ENCODE data around the gene C1orf210.

The C1orf210 gene

DNA sequence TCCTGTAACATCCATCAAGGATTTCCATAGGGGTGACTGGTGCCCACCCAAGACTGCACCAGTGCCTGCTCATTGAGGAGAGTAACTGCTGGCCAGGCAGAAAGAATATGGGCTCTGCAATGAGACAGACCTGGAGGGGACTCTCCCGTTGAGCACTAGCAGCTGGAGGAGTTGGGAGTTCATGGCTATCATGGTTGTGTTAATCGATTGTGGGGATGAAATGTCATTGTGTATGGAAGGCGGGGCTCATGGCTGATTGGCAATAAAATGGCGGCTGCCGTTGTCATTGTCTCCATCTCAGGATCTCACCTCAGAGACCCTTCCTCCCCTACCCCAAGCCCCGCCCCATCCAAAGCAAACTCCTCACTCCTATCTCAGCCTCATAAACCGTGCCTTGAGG, 11.7 kb downstream of the C1orf210 start:
- no peak for DNase-seq (ENCODE audit: low read depth in 2 of 2)

DNA sequence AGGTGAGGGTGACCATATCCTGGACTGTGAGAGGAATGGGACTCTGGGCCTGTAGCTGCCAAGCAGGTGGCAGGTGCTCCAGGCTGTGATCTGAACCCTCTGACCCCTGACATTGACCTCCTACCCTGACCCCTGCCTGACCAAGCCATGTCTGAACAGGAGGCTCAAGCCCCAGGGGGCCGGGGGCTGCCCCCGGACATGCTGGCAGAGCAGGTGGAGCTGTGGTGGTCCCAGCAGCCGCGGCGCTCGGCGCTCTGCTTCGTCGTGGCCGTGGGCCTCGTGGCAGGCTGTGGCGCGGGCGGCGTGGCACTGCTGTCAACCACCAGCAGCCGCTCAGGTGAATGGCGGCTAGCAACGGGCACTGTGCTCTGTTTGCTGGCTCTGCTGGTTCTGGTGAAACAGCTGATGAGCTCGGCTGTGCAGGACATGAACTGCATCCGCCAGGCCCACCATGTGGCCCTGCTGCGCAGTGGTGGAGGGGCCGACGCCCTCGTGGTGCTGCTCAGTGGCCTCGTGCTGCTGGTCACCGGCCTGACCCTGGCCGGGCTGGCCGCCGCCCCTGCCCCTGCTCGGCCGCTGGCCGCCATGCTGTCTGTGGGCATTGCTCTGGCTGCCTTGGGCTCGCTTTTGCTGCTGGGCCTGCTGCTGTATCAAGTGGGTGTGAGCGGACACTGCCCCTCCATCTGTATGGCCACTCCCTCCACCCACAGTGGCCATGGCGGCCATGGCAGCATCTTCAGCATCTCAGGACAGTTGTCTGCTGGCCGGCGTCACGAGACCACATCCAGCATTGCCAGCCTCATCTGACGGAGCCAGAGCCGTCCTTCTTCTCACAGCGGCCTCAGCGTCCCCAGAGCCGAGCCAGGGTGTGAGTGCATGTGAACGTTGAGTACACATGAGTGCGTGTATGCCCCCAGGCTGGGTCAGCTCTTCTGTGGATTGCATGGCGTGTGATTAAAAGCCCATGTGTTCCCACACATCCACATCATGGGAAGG, 12.5 kb downstream of the C1orf210 start:
- no peak for DNase-seq (ENCODE audit: low read depth in 2 of 2)

DNA sequence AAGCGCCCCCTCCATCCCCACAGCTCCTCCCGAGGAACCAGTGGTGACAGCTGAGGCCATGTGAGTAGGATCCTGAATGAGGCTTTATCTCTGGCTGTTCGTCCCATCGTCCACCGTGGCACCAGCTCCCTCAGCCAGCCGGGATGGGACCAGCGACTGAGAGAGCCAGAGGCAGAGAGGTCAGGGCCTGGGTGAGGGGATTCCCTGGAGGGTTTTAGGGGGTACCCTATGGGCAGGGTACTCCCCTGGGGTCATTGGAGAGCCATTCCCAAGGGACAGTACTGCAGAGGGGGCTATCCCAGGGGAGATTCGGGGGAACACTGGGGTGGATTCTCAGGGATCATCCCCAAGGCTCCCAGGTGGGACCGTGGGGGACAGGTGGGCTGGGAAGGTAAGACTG, 13.2 kb downstream of the C1orf210 start:
- no peak for DNase-seq (ENCODE audit: low read depth in 2 of 2)

DNA sequence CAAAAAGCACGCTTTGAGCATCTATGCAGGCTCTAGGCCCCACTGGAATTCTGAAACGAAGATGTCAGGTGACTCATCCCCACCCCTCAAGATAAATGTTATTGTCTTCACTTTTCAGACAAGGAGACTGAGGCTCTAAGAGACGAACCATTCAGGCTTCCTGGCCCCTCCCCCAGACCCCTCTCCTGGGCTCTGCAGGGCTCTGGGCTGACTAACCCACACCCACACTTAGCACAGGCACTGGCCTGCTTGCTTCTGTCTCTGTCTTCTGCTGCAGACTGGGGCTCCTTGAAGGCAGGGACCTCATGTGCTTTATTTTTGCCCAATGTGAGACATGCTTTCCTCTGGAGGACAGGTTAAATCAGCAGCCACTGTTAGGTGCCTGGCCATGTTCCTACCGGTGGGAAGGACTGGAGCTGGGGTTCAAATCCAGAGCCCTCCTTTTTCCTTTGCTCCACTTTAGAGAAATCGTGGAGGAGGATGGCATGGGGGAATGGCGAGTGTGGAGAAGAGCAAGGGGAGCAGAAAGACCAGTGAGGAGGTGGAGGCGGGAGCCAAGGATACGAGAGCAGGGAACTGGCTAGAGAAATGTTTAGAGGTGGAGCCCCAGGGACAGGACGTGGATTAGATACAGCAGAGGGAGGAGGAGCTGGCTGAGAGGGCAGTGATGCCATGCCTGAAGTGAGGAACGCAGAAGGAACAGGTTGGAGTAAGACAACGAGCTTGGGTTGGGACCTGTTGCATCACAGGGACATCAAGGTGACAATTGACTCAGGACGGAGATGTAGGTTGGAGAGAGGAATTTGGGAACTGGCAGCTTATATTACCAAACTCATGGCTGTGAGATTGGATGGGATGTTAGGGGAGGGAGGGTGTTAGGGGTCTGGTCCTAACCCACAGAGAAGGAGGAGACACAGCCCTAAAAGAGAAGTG, 13.9 kb downstream of the C1orf210 start:
- DNase-seq (ENCODE audit: low read depth in 2 of 2): no peak

DNA sequence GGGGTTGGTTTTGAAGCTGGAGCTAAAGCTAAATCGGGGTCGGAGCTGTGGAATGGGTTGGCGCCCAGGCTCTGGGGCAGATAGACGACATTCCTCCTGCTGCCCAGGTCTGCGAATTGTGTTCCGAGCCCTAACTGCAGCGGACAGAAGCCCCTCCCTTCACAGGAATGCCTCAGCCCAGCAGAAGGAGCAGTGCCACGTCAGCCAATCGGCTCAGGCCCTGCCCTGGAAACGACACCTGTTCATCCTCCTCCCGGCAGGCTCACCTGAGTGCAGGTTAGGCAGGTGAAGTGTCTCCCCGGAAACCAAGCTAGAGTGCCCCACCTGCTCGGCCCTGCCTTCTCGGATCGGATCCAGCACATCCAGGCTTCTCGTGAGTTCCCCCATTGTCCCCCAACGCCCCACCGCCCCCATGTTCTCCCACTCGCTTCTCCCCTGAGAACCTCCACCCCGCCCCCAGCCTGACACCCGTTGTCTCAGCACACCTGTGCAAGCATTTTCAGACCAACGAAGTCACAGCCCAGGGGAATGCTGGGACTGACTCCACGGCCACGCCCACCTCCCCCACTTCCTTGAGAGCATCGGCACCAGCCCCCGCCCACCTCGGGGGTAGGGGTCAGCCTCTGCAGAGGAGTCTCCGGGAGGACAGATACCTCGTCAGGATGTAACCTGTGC, 14.8 kb downstream of the C1orf210 start:
- no peak for DNase-seq (ENCODE audit: low read depth in 2 of 2)

DNA sequence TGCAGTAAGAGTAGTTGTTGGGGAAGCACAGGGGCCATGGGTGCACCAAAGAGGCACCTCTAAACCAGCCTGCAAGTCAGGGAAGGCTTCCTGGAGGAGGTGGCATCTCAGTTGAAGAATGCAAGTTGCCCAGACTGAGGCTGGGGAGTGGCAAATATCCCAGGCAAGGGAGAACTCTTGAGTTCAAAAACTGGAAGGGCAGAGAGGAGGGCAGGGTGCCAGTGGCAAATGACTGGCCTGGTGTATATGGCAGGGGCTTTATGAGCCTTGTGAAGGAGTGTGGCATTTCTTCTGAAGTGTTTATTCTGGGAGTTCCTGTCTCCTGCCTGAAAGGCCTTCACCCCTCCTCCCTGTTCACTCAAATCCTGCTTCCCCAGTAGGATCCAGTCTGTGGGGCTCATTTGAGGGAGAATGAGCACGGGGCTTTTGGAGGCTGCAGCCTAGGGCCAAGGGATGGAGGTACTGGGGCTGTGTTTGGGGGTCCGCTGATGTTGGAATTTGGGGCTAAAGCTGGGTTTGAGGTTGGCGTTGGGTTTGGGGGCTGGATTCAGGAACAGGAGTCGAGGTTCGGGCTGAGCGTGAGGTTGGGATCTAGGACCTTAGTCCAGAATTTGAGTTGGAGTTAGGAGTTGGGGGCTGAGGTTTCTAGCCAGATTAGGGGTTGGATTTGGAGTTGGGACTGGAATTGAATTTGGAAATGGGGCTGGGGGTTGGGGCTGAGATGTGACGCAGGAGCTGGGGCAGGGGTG, 15.6 kb downstream of the C1orf210 start, which contains the start of gene TMEM125:
Gene TMEM125 (plus strand): TSS at position 357 of the 749 bp plus-strand sequence. CDS start 2,740 bp downstream, outside the sequence.
- no peak for DNase-seq (ENCODE audit: low read depth in 2 of 2)

DNA sequence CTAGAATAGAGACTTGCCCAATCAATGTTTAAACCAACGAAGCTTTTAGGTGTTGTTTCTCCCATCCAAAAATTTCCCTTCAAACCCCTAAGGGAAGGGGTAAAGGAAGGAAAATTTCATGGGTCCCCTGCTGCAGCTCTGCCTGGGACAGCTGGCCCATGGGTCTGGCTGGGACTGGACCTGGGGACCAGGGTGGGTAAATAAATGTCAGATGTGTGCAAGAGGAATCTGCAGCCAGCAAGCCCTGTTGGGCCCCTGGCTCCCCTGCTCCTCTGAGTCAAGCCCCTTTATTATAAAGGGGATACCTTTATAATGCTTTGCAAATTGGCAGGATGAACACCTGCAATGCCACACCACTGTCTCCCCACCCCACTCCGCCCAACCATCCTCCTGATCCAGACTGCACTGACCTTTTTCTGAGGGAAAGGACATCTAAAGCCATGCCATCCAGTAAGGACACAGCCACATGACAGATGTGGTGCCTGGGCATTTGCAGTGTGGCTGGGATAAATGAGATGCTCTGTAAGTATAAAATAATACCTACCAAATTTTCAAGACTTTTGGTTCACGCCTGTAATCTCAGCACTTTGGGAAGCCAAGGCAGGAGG, 17.5 kb downstream of the C1orf210 start:
- DNase-seq (ENCODE audit: low read depth in 2 of 2): no peak

DNA sequence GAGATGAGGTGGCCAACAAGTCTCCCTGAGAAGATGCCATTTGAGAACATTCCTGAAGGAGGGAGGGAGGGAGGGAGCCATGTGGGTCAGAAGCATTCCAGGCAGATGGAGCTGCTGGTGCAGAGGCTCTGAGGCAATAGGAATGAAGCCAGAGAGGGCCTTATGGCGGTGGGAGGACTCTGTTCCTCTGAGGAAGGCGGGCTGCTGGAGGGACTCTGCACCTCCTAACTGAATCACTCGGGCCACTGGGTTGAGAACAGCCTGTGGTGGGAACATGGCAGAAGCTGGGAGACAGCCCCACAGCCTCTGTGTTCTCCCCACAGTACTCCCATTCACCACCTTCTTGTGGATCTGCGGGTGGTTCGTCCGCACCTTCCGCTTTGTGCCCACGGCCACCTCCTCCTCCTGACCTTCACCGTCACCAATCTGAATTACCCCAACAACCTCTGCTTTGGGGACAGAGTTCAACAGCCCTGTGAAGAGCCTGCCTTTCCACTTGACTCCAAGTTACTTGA, 18.0 kb downstream of the C1orf210 start:
- no peak for DNase-seq (ENCODE audit: low read depth in 2 of 2)

DNA sequence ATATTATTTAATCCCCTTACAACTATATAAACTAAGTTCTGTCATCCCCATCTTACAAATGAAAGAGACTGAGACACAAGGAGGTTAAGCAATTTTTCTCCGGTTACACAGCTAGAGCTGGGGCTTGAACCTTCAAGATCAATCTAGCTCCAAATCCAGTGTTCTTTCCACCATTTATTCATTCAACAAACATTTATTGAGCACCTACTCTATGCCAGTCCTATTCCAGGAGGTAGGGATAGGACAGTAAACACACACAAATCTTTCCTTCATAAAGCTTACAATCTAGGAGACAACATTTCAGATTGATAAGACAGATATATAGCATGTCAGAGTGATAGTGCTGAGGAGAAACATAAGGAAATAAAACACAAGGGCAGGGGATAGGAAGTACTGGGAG, 18.5 kb downstream of the C1orf210 start:
- DNase-seq (ENCODE audit: low read depth in 2 of 2): no peak

DNA sequence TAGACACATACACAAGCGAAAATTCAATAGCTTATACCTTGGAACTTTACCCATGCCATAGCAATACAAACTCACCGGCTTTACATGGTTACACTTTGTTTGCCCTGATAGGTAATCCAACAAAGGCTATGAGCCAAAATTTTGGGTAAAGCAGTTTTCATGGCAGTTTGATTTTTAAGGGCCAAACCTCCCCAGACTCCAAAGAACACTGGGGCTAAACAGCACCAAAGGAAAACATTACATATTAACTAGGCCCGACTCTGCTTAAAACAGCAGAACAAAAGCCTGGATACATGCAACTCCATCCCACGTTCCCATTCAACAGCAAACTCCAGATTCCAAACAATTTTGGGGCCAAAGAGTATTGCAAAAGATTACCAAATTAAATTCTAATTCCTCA, 19.9 kb downstream of the C1orf210 start:
- no peak for DNase-seq (ENCODE audit: low read depth in 2 of 2)

DNA sequence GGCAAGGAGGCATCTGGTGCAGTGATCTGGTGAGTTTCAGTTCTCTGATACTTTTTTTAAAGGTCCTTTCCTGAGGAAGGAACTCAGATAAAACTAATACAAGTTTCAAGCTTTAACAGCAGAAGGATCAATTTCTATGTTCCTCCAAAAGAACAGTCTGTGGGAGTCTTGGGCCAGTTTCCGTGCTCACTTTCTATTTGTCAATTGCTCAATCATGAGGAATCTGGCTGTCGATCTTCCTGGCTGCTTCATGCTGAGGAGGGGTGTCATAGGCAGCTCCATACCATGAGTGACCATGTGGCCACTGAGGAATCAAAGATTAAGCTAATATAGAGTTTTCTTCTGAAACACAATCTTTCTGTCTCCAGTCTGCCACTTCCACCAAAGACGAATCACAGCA, 27.0 kb downstream of the C1orf210 start:
- DNase-seq (ENCODE audit: low read depth in 2 of 2): no peak

DNA sequence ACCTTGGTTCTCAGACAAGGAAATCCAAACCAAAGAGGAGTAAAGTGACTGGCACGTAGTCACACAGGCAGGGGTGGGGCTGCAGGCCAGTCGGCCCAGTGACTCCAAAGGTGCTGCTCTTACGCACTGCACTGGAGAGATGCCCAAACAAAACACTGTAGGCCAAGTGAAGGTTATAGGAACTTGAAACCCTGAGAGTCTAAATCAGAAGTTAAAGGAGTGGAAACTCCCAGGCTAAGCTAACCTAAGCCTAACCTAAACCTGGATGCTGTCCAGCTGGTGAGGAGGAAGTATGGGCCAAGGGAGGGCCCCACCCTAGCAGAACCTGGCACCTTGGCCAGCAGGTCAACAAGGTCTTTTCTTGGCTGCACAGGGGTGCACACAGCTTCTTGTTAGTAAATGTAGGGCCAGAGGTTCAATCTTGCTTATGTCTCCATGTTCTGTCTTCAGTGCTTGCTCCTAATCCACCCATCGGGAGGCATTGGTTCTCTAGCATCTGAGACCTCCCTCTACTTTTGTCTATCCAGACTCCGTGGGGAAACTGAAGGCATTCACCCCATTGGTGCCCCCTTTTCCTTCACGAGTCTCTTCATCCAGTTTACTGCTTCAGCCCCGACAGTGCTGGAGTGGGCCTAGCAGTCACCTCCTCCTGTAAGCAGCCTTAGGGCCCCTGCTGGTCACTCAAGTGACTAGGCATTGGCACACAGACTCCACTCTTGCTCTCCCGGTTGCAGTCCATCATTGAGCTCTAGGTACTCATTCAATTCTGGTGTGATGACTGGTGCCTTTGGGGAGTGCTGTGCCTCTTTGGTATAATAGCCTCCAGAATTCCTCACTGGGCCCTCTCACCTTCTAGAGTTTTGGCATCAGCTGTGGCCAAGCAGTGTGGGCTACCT, 28.5 kb downstream of the C1orf210 start:
- no peak for DNase-seq (ENCODE audit: low read depth in 2 of 2)

DNA sequence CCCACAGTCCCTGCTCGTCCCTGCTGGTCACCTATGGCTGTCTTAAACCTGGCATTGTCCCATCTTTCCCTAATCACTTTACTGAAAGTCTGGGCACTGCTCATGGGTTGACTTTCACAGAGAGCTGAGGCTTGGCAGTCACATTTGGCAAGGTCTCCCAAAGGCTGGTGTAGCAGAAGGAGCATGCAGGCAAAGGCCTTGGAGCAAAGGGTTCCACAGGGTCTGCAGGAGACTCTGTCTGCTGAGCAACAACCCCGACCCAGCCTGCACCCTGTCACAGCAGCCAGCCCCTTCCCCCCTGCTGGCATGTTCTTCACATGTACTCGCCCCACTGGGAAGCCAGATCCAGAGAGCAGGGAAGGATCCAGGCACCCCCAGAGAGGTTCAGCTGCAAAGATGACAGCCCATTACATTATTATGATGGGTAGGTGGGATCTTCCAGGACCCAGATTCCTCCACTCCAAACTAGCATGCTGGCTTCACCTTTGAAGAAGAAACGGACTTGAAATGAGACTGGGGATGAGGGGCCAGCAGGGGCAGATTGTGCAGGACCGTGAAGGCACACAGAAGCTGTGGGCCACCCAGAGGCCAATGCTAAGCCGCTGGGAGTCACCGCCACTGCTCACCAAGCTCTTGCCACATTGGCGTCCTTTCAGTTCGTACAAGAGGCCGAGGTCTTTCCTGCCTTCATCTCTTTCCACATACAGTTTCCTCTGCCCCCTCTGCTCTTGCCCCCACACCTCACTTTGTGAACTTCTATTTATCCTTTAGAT, 29.8 kb downstream of the C1orf210 start:
- no peak for DNase-seq (ENCODE audit: low read depth in 2 of 2)

DNA sequence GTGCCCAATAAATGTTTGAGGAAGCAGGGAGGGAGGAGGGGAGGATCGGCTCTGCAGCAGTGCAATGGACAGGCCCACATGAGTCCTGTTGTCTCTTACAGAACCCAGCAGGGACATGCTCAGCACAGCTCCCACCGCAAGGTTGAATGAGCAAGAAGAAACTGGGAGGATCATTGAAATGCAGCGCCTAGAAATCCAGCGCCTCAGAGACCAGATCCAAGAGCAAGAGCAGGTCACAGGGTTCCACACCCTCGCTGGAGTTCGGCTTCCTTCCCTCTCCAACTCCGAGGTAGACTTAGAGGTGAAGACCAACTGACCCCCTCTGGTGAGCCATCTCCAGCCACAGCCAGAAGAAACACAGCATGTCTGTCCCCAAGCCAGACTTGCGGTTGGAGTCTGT, 31.5 kb downstream of the C1orf210 start:
- DNase-seq (ENCODE audit: low read depth in 2 of 2): no peak

DNA sequence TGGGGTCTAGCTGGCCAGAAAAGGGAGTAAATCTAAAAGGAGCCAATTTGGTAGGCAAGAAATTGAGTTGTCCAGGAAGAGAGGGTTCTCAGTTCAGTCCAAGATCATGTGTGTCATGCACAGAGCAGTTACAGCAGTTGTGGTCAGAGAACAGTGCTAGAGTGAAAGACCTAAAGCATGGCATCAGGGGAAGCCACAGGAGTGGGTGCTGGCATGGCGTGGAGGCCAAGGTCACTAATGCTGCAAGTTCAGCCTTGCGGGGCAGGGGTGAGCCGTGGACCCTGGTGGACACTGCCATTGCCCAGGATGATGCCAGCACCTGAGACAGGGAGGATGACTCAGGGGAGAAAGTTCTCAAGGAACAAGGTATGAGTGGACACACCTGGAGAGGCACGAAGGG, 32.2 kb downstream of the C1orf210 start:
- DNase-seq (ENCODE audit: low read depth in 2 of 2): no peak

DNA sequence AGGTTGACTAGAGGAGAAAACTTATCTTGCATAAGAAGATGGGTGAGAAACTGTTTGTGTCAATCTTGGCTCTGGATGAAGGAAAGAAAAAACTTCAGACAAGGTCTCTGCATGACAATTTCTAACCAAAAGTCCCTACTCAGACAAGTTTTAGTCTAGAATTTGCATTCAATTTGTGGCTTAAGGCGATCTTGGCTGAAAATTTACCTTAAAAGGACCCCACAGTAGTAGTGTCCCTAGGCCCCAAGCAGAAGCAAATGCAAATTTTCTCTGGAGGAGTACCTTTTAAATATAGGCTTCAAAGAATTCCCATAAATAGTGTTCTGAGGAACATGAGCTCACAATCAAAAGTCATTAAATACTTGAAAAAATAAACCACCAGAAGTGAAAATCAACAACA, 33.2 kb downstream of the C1orf210 start:
- no peak for DNase-seq (ENCODE audit: low read depth in 2 of 2)

DNA sequence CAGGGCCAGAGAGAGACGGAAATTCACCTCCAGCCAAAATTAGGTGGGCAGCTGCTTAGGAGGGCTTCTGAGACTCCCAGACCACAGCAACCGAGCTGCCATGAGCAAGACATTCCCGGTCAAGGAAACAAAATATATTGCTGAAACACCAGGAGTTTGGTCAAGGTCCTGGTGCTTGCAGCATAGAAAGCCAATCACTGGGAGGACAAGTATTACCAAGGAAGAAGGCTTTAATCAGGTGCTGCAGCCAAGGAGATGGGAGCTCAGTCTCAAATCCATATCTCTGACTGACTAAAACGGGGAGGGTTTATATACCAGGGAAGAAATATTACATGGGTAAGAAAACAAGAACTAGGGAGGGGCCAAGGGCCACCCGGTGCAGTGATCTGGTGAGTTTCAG, 34.4 kb downstream of the C1orf210 start:
- no peak for DNase-seq (ENCODE audit: low read depth in 2 of 2)

DNA sequence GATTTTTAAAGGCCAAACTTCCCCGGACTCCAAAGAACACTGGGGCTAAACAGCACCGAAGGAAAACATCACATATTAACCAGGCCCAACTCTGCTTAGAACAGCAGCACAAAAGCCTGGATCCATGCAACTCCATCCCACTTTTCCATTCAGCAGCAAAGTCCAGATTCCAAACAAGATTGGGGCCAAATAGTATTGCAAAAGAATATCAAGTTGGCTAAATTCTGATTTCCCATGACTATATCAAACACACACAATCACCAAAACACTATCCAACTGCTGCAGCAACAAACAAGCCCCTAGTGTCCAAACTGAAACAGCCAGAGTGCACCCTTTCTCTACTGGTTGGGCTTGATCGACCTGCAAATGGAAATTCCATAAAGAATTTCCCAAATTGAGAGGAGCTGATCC, 35.0 kb downstream of the C1orf210 start:
- DNase-seq (ENCODE audit: low read depth in 2 of 2): no peak

Data from stimulated activated CD8-positive, alpha-beta memory T cell treated with anti-CD3 and anti-CD28 coated beads, Interleukin-15, amount 100 ng/mL, for 4 hours (primary cell).